Kidney (tissue), 14 donors: Measurements from ENCODE around the gene USP9X. TPM values are rescaled to one million over a fixed set of nuclear protein-coding genes. Genes with fewer than 3 reads are reported as not detected.
"Not testable (repeated sequence)": the region's sequence is repeated elsewhere in the genome, so short reads cannot be mapped to it uniquely, and the experiment has no call there.

Experiments used
- DNase-seq, 5 donors: peaks; one replicate each; pipeline ENCODE4 v3.0.0-alpha.2; 2013 to 2020
- FAIRE-seq: peaks from 2 replicates; lab custom pipeline; 2012; peaks lifted over from hg19 to GRCh38; lab: Jason Lieb, UNC
- H3K27ac ChIP-seq, 2 donors: one replicate each; pipeline ENCODE4 v1.7.0; 2013; ENCODE audit warnings: low read depth in 2 of 2, low read length in 2 of 2, inconsistent platforms in 1 of 2
- H3K27me3 ChIP-seq: one replicate; pipeline ENCODE4 v1.7.1; 2013; ENCODE audit warnings: low read length, inconsistent platforms; ENCODE audit not compliant: control insufficient read depth, insufficient read depth
- H3K36me3 ChIP-seq, 3 donors: one replicate each; pipeline versions ENCODE4 v1.7.0 to v1.7.1; 2013; ENCODE audit warnings: low read length in 3 of 3, control low read depth in 1 of 3, inconsistent platforms in 1 of 3; ENCODE audit not compliant: insufficient read depth in 3 of 3, control insufficient read depth in 2 of 3
- H3K4me1 ChIP-seq, 3 donors: one replicate each; pipeline versions ENCODE4 v1.7.0 to v1.7.1; 2013; ENCODE audit warnings: low read length in 3 of 3, inconsistent platforms in 1 of 3, low read depth in 1 of 3; ENCODE audit not compliant: control insufficient read depth in 2 of 3, insufficient read depth in 2 of 3
- H3K4me3 ChIP-seq, 3 donors: one replicate each; pipeline versions ENCODE4 v1.7.0 to v1.8.1; 2013; ENCODE audit warnings: low read length in 3 of 3, control low read depth in 1 of 3, inconsistent platforms in 1 of 3
- H3K9ac ChIP-seq, 3 donors: one replicate each; pipeline versions ENCODE4 v1.7.0 to v1.7.1; 2013; ENCODE audit warnings: low read length in 3 of 3, control low read depth in 1 of 3, inconsistent platforms in 1 of 3
- H3K9me3 ChIP-seq, 3 donors: one replicate each; pipeline versions ENCODE4 v1.7.0 to v1.7.1; 2013; ENCODE audit warnings: low read length in 3 of 3, control low read depth in 1 of 3, inconsistent platforms in 1 of 3; ENCODE audit not compliant: control insufficient read depth in 2 of 3, insufficient read depth in 1 of 3
- CTCF ChIP-seq: IDR thresholded peaks from 3 replicates; pipeline ENCODE4 v1.5.1; 2012; ENCODE audit warnings: mild to moderate bottlenecking, moderate library complexity, borderline replicate concordance; ENCODE audit not compliant: insufficient read depth; ENCODE audit errors: extremely low read depth
- intact Hi-C: fragments of 100-400 bp; cut with DNase I; formaldehyde crosslinking; loops from one replicate; pipeline ENCODE4 v1.11.1; 2022
- polyA plus RNA-seq: library from polyadenylated mRNA; stranded (reverse); fragments of 350-450 nt; fragmentation: Illumina TruSeq; extraction: RNeasy Lipid Tissue Mini Kit (QIAGEN cat#74804); gene quantifications from one replicate; pipeline ENCODE4 v1.2.3, GENCODE V29; 2014; ENCODE audit warnings: low read depth, low replicate concordance; ENCODE audit not compliant: insufficient read depth
- total RNA-seq: library from RNA; stranded (reverse); fragmentation: NEBNext Ultra II Directional; extraction: Animal tissue kit (Norgen Biotek cat#: 25700); gene quantifications from one replicate; pipeline ENCODE4 v1.2.1, GENCODE V29; 2021
- donor health status: control.
- donor health status: control.
- donor health status: control.
- donor health status: control.
- donor health status: control.
- donor health status: DM: yes; HTN: yes; CAD: no.
- donor health status: Normal renal cell carcinoma (clear cell type).

The USP9X gene
- total and polyA plus RNA-seq, 2 donors from 2014 or later: 12.0 to 86.8 TPM

DNA sequence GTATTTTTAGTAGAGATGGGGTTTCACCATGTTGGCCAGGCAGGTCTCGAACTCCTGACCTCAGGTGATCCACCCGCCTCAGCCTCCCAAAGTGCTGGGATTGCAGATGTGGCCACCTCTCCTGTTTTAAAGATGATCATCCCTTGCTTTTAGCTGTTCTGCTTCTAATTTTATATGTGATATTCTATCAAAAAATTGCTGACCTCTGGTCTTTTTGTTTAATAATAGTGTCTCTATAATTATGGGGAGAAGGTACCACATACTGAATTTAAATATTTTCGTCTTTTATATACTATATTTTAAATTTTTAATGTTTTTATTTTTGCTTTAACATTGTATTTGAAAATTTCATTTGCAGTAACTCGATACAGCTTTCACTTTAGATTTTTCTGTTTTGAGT, 15.6 kb downstream of the USP9X start:
- FAIRE-seq (peak; percentile 44), DNase-seq (no peak)
- H3K4me3 ChIP-seq: no peak overlapping the region
- H3K9ac ChIP-seq: no peak overlapping the region
- intact Hi-C loops: no loop called here
- peaks cover 6% of the 10 kb centered on the region for H3K27me3 ChIP-seq
- no peak overlapping the region for H3K27ac ChIP-seq
- H3K9me3 ChIP-seq: no peaks in the 10 kb centered on the region
- H3K4me1 ChIP-seq: peaks cover 0 to 4% (median 3%) of the 10 kb centered on the region in 3 donors
- no peak for TF ChIP-seq CTCF
- H3K36me3 ChIP-seq: no peaks in the 10 kb centered on the region

DNA sequence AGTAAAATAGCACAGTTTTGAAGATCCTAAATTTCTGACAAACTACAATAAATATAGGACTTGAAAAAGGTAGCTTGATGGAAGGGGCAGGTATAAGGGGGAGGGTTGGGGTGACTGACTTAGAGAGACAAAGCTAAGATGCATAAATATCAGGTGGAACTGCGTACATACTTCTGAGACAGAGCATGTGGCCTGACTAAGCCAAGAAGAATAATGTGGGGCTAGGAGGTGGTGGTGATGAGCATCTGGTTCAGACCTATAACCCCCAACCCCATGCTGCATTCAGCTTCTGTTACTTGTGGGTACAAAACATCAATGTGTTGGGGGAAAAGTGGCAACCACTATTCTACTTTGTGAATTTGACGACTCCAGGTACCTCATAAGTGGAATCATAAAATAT, 19.8 kb downstream of the USP9X start:
- Histone ChIP-seq H3K27me3 (peaks cover 10% of the 10 kb centered on the region), H3K4me1 (peaks cover 0 to 5% (median 2%) of the 10 kb centered on the region in 3 donors), H3K9ac (no peak overlapping the region), H3K36me3 (no peaks in the 10 kb centered on the region), H3K9me3 (no peaks in the 10 kb centered on the region), H3K27ac (no peak overlapping the region), H3K4me3 (no peak overlapping the region)
- TF ChIP-seq CTCF: no peak
- intact Hi-C loops: no loop called here
- FAIRE-seq (no peak), DNase-seq (no peak)

DNA sequence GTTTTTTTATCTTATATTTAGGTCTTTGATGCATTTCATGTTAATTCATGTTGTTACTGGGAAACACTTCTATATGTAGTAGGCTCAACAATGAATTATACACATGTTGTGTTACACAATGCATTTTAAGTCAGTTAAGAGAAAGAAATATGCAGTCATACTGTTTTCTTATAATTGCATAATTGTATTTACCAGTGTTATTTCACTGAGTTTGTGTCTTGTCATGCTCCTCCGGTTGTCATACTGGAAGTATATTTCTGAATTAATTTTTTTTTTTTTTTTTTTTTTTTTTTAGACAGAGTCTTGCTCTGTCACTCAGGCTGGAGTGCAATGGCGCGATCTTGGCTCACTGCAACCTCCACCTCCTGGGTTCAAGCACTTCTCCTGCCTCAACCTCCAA, 21.0 kb downstream of the USP9X start:
- FAIRE-seq, H3K4me1 ChIP-seq, H3K9ac ChIP-seq, DNase-seq, intact Hi-C loops, H3K36me3 ChIP-seq, H3K9me3 ChIP-seq, H3K27ac ChIP-seq, H3K4me3 ChIP-seq: not testable (repeated sequence)
- H3K27me3 ChIP-seq: peaks cover 12% of the 10 kb centered on the region

DNA sequence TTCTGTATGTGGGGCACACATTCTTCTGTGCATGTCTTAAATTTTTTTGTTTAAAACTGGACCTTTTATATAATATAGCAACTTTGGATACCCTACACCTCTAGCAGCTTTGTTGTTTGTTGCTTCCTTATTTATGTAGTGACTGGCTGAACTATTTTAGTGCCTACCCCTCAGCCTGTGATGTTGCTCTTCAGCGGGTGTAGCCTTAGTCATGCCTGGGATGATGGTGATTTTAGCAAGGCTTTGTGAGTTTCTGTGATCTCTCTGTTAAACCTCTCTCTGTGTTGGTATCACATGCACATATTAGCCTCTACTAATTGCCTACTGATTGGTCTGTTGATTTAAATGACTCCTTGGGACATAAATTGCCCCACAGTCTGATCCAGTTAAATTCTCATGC, 22.8 kb downstream of the USP9X start:
- no peak for TF ChIP-seq CTCF
- H3K4me1 ChIP-seq: peaks cover 0 to 5% (median 2%) of the 10 kb centered on the region in 3 donors
- H3K27me3 ChIP-seq: peaks cover 15% of the 10 kb centered on the region

More for the DNA sequence above, 22.8 kb downstream of the USP9X start:
- Histone ChIP-seq H3K4me3 (no peak overlapping the region), H3K36me3 (no peaks in the 10 kb centered on the region), H3K9ac (no peak overlapping the region), H3K27ac (no peak overlapping the region), H3K9me3 (no peaks in the 10 kb centered on the region)
- DNase-seq (no peak), FAIRE-seq (no peak)
- intact Hi-C loops: no loop called here
